ENCODE measurements around the gene ADD3.

ADD3 gene

DNA sequence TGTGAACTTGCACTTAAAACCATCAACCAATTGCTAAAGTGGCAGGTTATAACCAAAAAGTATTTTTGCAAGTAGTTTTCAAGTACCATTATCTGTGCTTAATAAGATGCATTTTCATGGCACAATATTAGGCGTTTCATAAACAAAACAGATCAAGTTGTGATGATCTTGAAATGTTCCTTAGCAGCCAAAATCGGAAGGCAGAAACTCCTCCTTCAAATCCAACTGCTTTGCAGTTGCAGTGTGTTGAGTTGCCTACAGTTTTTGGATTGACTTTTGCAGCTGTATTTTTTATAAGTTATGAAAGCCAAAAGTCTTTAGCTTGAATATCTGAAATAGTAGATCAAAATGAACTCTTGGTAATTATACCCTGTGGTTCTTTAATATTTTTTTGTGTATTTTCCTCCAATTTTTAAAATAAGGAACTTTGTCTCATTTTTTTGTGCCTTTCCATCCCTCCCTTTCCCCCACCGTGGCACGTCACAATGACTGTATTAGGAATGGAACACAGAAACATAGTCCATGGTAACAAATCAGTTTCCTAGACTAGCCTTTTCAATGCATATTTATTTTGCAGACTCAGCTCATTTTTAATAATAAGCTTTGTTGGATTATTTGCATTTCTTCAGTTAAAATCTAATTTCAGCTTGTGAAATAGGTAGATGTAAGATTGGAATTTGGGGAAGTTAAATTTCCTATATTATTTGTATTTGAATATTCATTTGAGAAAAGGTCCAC lies 80.8 kb downstream of the ADD3 start:
- H3K4me3 ChIP-seq (ENCODE audit: low read length, poor library complexity, severe bottlenecking) = no peak overlapping the region
- no peak overlapping the region for H2AFZ ChIP-seq (ENCODE audit: low read length)
- no peaks in the 10 kb centered on the region for H3F3A ChIP-seq (ENCODE audit: low read depth)
- H3K4me1 ChIP-seq (ENCODE audit: insufficient read depth, low read length, poor library complexity, severe bottlenecking) = peaks cover 23% of the 10 kb centered on the region
- H3K27me3 ChIP-seq (ENCODE audit: insufficient read depth, low read length, poor library complexity, severe bottlenecking) = no peaks in the 10 kb centered on the region
- H3K9me2 ChIP-seq (replicated peaks; ENCODE audit: low read depth, low read length) = no peaks in the 10 kb centered on the region
- H3K79me2 ChIP-seq (ENCODE audit: insufficient read depth, low read length) = peaks cover 81% of the 10 kb centered on the region
- no peaks in the 10 kb centered on the region for H4K20me1 ChIP-seq (ENCODE audit: insufficient read depth, low read length, poor library complexity, severe bottlenecking)
- TF ChIP-seq, protein P1, sequence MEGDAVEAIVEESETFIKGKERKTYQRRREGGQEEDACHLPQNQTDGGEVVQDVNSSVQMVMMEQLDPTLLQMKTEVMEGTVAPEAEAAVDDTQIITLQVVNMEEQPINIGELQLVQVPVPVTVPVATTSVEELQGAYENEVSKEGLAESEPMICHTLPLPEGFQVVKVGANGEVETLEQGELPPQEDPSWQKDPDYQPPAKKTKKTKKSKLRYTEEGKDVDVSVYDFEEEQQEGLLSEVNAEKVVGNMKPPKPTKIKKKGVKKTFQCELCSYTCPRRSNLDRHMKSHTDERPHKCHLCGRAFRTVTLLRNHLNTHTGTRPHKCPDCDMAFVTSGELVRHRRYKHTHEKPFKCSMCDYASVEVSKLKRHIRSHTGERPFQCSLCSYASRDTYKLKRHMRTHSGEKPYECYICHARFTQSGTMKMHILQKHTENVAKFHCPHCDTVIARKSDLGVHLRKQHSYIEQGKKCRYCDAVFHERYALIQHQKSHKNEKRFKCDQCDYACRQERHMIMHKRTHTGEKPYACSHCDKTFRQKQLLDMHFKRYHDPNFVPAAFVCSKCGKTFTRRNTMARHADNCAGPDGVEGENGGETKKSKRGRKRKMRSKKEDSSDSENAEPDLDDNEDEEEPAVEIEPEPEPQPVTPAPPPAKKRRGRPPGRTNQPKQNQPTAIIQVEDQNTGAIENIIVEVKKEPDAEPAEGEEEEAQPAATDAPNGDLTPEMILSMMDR (conservative IDR thresholded peaks at IDR 0.05; ENCODE audit: low read length) = no peak
- no peak for TF ChIP-seq EZH2phosphoT487 (IDR thresholded peaks at IDR 0.05; ENCODE audit: borderline replicate concordance)
- no peak overlapping the region for H3K4me2 ChIP-seq (ENCODE audit: low read depth, low read length, poor library complexity, severe bottlenecking)
- no peaks in the 10 kb centered on the region for H3K9me3 ChIP-seq (ENCODE audit: insufficient read depth, low read depth, low read length)
- no peaks in the 10 kb centered on the region for H3K36me3 ChIP-seq (ENCODE audit: insufficient read depth, low read length)
- H3K9ac ChIP-seq (ENCODE audit: low read depth, low read length, poor library complexity, severe bottlenecking) = no peak overlapping the region

DNA sequence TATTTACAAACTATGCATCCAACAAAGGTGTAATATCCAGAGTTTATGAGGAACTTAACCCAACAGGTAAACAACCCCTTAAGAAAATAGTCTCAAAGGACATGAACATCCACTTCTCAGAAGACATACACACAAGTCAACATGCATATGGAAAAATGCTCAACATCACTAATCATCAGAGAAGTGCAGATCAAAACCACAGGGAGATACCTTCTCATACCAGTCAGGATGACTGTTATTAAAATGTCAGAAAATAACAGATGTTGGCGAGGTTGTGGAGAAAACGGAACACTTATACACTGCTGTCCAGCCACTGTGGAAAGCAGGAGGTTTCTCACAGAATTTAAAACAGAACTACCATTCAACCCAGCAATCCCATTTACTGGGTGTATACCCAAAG lies 84.0 kb downstream of the ADD3 start:
- H3K27me3 ChIP-seq (ENCODE audit: insufficient read depth, low read length, poor library complexity, severe bottlenecking) = no peaks in the 10 kb centered on the region
- no peaks in the 10 kb centered on the region for H3K36me3 ChIP-seq (ENCODE audit: insufficient read depth, low read length)
- no peak overlapping the region for H2AFZ ChIP-seq (ENCODE audit: low read length)
- TF ChIP-seq EZH2phosphoT487 (IDR thresholded peaks at IDR 0.05; ENCODE audit: borderline replicate concordance) = no peak
- TF ChIP-seq, protein P1 (conservative IDR thresholded peaks at IDR 0.05; ENCODE audit: low read length) = no peak
- H3K4me2 ChIP-seq (ENCODE audit: low read depth, low read length, poor library complexity, severe bottlenecking) = no peak overlapping the region
- no peaks in the 10 kb centered on the region for H3F3A ChIP-seq (ENCODE audit: low read depth)
- no peaks in the 10 kb centered on the region for H4K20me1 ChIP-seq (ENCODE audit: insufficient read depth, low read length, poor library complexity, severe bottlenecking)
- no peak overlapping the region for H3K4me3 ChIP-seq (ENCODE audit: low read length, poor library complexity, severe bottlenecking)
- H3K9me2 ChIP-seq (replicated peaks; ENCODE audit: low read depth, low read length) = no peaks in the 10 kb centered on the region
- no peaks in the 10 kb centered on the region for H3K9me3 ChIP-seq (ENCODE audit: insufficient read depth, low read depth, low read length)
- peaks cover 15% of the 10 kb centered on the region for H3K4me1 ChIP-seq (ENCODE audit: insufficient read depth, low read length, poor library complexity, severe bottlenecking)
- H3K9ac ChIP-seq (ENCODE audit: low read depth, low read length, poor library complexity, severe bottlenecking) = no peak overlapping the region
- H3K79me2 ChIP-seq (ENCODE audit: insufficient read depth, low read length) = peaks cover 72% of the 10 kb centered on the region

DNA sequence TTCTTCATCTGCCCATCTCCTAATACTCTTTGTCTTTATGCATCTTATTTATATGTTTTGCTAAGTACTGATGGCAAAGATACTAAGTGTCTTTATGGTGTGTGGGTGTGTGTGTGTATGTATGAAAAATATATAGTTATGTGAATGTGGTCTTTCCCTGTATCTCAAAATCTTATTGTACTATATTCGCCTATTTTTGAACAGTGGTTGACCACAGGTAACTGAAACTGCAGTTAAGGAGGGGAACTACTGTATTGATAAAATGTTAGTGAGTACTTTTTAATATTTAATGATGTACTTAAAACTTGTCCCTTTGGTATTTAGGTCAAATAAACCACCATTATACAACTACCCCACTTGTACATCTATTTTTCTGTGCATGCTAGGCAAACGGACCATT lies 85.9 kb downstream of the ADD3 start:
- no peak overlapping the region for H3K9ac ChIP-seq (ENCODE audit: low read depth, low read length, poor library complexity, severe bottlenecking)
- H3K9me2 ChIP-seq (replicated peaks; ENCODE audit: low read depth, low read length) = no peaks in the 10 kb centered on the region
- H3K36me3 ChIP-seq (ENCODE audit: insufficient read depth, low read length) = no peaks in the 10 kb centered on the region
- TF ChIP-seq EZH2phosphoT487 (IDR thresholded peaks at IDR 0.05; ENCODE audit: borderline replicate concordance) = no peak
- TF ChIP-seq, protein P1 (conservative IDR thresholded peaks at IDR 0.05; ENCODE audit: low read length) = no peak
- no peak overlapping the region for H3K4me3 ChIP-seq (ENCODE audit: low read length, poor library complexity, severe bottlenecking)
- H3K27me3 ChIP-seq (ENCODE audit: insufficient read depth, low read length, poor library complexity, severe bottlenecking) = no peaks in the 10 kb centered on the region
- H3K4me2 ChIP-seq (ENCODE audit: low read depth, low read length, poor library complexity, severe bottlenecking) = peak overlapping the region; percentile 40
- no peaks in the 10 kb centered on the region for H3K9me3 ChIP-seq (ENCODE audit: insufficient read depth, low read depth, low read length)
- H3K79me2 ChIP-seq (ENCODE audit: insufficient read depth, low read length) = peaks cover 70% of the 10 kb centered on the region
- no peaks in the 10 kb centered on the region for H4K20me1 ChIP-seq (ENCODE audit: insufficient read depth, low read length, poor library complexity, severe bottlenecking)
- H2AFZ ChIP-seq (ENCODE audit: low read length) = no peak overlapping the region
- H3F3A ChIP-seq (ENCODE audit: low read depth) = no peaks in the 10 kb centered on the region
- H3K4me1 ChIP-seq (ENCODE audit: insufficient read depth, low read length, poor library complexity, severe bottlenecking) = peaks cover 15% of the 10 kb centered on the region
